NCI-H2081 treated with DMSO at 0.1 percent for 48 hours (cell line): ENCODE results near the gene NUP98.

Experiments used
- DNase-seq: peaks from one replicate; lab custom pipeline; 2025; lab: John Stamatoyannopoulos, UW

NUP98 gene

DNA sequence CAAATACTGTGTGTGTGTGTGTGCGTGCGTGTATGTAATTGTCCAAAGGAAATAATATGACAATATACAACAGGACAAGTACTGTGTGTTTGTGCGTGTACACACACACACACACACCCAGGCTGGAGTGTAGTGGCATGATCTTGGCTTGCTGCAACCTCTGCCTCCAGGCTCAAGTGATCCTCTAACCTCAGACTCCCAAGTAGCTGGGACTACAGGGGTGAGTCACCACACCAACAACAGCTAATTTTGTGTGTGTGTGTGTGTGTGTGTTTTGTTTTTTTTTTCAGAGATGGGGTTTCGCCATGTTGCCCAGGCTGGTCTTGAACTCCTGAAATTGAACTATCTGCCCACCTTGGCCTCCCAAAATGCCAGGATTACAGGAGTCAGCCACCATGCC, 61.5 kb downstream of the NUP98 start:
- no peak for DNase-seq

DNA sequence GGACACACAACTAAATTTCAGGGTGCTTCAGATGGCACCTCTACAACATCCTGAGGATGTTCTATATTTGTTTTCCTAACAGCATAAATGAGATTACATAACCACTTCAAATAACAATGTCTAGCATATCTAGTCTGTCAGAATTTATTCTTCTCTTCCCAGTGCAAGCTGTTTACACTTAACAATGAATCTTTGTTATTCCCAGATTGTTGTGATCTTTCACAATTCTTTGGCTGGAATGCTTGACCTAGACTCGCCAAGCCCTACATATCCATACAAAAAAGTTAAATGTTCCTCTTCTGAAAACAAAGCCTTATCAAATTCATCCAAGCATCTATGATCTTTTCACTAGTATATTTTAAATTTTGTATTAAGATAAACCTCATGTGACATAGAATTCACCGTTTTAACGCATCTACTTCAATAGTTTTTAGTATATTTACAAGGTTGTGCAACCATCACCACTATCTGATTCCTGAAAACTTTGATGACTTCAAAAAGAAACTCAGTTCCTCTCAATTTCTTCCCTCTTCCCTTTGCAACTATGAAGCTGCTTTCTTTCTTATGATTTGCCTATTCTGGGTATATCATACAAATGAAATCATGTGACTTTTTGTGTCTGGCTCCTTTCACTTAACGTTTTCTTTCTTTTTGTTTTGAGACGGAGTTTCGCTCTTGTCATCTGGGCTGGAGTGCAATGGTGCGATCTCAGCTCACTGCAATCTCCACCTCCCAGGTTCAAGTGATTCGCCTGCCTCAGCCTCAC, 64.5 kb downstream of the NUP98 start:
- DNase-seq: no peak

DNA sequence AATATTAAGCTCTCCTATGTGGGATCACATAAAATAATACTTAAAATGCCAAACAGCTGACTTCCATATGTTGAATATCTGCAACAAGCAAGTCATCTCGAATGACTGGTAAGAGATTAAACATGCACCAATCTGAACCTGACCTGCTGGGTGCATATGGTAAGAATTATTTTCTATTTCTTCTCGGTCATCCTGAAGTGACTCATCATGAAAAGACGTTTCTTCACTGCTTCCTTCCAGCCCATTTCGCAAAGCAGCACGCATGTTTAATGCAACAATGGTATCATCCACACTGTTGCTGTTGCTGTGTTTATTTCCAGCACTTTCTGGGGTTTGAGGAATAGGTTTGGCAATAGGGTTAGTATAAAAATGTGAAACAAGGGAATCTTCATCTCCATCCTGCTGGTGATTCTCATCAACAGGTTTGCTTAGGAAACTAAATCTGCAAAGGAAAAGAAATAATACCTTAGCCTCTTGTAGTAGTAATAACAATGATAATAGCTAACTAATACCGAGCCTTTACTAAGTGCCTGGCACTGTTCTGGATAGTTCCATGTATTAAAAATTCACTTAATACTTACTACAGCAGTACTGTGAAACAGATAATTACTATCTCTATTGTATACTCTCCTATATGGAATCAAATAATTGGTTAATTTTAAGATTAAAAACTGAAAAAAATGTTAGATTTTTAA, 74.2 kb downstream of the NUP98 start:
- no peak for DNase-seq

DNA sequence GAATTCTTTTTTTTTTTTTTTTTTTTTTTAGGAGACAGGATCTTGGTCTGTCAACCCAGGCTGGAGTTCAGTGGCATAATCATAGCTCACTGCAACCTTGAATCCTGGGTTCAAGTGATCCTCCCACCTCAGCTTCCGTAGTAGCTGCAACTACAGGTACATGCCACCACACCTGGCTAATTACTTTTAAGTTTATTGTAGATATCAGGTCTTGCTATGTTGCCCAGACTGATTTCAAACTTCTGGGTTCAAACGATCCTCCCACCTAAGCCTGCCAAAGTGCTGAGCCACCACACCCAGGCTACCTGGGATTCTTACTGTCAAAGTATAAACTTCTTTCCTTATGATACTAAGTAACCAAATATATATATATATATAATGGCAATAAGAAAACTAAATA, 75.3 kb downstream of the NUP98 start:
- DNase-seq: no peak

DNA sequence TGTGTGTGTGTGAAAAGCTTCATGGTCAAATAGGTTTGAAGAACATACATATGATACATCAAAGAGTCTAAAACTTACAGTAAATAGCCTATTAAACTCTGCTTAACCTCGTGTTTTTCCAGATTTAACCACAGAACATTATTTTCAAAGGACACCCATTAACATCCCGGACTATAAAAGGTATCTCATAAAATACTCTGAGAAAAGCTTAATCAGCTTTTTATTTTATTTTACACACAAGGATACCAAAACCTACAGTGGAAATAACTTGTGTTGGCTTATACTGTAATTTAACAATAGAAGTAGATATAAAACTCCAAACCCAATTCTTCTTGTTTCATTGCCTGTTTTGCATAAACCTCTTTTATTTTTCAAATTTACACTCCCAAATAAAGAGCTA, 76.4 kb downstream of the NUP98 start:
- no peak for DNase-seq

DNA sequence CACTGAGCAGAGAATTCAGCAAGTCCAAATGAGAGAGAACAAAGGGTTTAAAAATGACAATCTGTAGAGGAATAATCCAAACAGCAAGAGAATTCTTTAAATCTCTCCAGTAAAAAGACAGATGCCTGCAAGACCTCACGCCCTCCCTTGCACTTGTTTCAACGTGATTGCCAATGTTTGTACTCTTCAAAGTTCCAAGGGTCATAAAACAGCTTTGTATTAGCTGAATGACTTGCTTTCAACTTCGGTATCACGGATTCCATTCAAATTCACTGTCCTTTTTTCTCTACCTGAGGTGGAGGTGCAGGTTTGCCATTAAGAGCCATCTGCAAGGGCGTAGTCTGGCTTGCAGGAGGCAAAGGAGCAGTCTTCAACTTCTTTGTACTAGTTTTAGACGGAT, 85.1 kb downstream of the NUP98 start:
- no peak for DNase-seq

DNA sequence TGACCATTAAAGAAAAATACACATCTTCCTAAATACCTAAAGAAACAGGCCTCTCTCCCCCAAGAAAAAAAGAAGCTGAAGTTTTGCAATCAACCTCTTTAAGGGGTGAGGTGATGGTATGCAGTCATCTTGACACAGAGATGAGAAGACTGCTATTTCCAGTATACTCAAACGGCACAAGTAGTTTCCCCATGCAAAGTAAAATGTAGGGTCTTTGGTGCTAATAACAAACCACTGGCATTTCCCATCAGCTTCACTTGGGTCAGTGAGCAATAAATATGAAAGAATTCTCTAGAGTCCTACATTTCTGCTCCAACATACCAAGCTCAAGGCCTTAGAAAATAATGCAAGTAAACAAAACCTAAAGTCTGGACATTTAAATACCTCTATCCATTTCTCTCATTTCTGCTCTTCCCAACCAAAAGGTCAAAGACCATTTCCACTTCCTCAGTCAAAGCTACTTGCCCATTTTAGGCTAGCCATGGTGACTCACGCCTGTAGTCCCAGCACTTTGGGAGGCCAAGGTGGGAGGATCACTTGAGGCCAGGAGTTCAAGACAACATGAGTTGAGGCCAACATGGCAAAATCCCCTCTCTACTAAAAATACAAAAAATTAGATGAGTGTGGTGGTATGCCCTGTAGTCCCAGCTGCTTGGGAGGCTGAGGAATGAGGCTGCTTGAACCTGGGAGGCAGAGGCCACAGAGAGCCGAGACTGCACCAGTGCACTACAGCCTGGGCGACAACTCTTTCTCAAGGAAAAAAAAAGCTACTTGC, 86.7 kb downstream of the NUP98 start:
- DNase-seq: no peak

DNA sequence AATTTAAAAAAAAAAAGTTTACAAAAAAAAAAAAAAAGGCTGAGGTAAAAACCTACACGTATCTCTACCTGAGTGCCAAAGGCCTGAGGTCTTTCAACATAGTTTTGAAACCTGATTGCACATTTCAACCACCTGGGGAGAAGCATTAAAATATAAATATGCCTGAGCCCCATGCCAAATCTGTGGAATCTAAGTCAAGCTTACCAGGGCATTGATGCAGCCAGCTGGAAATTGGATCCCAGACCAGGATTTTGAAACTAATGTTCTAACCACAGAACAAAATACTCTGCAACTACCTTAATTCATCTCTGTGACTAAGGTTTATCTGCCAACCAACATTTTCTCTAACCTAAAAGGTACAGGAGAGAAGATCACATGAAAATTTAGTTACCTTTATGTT, 87.4 kb downstream of the NUP98 start:
- DNase-seq: no peak

DNA sequence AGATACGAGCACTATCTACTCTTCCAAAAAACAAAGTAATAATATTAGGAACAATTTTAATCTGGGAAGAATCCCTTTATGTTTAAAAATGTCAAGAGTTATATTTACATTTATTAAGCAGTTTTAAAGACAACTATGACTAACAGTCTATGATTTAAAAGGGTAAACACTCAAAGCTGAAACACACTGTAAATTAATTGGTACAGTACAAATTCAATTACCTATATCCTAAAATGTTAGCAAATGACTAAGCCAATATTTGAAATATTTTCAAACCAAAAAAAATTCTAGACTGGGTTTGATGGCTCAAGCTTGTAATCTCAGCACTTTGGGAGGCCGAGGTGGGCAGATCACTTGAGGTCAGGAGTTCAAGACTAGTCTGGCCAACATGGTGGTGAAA, 90.2 kb downstream of the NUP98 start:
- no peak for DNase-seq

DNA sequence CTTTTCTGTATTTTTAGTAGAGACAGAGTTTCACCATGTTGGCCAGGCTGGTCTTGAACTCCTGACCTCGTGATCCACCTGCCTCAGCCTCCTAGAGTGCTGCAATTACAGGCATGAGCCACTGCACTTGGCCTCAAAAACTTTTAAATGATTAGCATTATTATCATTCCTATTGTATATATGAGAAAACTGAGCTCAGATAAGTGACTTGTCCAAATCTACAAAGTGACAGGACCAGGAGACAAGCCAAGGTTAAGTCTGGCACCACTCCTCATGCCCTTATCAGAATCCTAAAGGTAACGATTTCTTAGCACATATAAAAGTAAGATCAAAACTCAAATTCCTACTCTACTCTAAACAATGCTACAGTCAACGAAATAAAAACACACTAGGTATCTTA, 94.0 kb downstream of the NUP98 start:
- no peak for DNase-seq

DNA sequence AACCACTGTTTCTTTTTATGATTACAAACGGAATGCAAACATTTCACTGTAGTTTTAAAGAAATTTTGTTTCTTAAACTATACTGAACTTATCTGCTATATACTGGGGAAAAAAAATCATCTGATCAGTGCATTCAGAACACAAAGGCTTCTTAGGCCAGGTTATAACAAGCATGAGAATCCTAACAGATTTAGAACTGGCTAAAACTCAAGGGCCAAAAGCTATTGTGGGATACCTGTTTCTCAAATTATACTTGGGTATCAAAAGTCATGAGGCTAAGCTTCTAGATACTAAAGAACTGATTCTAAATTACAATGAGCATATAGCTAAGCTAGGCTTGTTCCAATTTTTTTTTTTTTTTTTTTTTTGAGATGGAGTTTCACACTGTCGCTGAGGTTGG, 96.4 kb downstream of the NUP98 start:
- no peak for DNase-seq

DNA sequence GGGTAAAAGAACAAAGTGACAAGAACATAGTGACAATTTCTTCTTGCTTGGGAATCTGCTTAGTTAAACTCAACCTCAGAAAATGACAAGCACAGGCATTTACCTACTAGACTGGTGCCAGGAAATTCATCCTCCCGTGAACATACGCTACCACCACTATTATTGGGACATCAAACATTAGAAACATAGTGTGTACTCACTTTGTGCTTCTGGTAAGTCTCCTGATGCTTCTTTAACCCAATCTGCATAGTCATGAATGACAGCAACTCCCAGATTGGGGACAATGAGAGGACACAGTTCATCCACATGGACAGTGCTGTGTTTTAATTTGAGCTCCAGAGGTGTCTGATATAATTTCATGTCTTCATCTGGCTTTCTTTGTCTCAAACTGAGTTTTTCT, 96.9 kb downstream of the NUP98 start:
- DNase-seq: no peak

DNA sequence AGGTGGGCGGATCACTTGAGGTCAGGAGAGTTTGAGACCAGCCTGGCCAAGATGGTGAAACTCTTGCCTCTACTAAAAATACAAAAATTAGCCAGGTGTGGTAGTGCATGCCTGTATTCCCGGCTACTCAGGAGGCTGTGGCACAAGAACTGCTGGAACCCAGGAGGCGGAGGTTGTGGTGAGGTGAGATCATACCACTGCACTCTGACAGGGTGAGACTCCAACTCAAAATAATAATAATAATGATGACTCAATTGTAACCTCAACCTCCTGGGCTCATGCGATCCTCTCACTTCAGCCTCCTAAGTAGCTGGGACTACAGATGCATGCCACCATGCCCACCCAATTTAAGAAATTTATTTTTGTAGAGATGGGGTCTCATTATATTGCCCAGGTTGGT, 110.6 kb downstream of the NUP98 start:
- no peak for DNase-seq

DNA sequence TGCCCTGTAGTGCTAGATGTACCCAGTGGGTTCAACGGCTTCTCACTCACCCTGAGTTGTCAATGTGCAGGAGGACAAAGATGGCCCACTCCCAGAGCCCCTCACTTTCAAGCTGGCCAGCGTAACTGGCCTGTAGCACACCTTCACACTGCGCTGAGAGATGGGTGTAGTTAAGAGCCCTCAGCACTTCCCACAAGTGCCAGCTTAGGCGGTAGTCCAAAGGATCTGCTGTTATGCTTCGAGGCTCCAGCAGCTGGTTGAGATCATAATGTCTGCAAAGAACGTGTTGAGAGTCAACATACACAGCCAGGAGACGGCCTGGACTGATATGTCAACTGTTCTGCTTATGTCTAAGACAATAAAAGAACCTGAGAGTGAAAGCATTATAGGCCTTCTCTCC, 111.4 kb downstream of the NUP98 start:
- no peak for DNase-seq

DNA sequence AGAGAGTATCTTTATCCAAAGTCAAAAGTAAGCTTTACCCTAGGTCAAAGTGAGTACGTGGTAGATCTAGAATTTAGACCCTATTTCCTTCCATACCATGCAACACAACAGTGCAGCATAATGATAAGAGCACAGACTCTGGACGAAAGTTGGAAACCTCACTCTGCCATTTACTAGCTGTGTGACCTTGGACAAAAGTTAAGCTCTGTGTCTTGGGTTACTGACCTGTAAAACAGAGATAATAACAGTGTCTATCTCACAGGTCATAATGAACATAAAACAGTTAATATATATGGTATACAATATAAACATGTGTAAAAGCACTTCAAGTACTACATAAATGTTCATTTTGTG, 112.6 kb downstream of the NUP98 start:
- DNase-seq: no peak

DNA sequence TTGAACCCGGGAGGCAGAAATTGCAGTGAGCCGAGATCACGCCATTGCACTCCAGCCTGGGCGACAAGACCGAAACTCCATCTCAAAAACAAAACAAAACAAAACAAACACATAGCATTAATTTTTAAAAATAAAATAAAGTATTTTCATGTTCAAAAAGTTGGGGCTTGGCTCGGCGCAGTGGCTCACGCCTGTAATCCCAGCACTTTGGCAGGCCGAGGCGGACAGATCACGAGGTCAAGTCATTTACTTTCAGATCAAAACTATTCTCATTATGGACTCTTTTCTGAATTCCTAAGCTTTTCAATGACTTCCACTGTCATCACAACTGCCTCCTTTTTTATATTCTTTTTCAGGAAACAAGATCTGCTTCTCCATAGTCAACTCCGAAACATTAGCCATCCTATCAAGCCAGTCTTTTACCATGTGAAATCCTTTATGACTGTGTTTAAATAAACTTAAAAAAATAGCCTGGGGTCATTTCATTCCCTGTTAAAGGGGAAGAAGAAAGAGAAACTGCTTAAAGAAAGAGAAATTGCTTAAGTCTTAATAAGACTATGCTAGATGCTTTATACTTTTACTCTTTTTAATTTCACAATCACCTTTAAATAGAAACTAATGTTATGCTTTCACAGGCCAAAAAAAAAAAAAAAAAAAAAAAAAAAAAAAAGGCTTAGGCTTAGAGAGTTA, 113.1 kb downstream of the NUP98 start:
- DNase-seq: no peak

DNA sequence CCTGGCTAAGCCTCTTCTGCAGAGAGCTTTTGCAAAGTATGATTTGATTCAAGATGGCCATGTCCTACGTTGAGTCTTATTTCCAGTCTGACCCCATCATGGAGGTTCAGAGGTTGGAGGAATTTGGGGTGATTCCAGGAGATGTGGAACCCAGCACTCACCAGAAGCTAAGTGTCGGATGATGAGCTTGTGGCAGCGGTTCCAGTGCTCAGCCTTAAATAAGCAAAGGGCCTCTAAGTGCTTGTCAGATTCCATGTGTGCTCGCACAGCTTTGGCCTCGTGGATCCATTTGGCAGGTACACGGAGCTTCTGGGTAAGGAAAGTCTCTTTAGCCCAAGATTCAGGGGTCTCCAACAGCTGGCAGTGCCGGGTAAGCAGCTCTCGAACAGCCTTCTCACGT, 114.3 kb downstream of the NUP98 start:
- DNase-seq: no peak

DNA sequence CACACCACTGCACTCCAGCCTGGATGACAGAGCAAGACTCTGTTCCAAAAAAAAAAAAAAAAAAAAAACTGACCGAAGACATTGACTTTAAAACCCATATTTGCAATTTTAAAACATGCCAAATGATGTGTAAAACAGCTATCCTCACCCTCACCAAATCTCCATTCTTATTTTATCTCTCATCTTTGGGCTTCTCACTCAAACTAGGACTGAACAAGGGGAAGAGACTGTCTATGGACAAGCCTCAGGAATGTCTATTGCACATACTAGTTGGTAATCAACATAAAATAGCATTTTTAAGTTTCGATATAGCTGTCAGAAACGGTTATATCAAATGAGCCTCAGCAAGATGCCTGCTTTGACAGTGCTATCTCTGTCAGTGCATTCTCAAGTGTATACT, 118.3 kb downstream of the NUP98 start:
- no peak for DNase-seq

DNA sequence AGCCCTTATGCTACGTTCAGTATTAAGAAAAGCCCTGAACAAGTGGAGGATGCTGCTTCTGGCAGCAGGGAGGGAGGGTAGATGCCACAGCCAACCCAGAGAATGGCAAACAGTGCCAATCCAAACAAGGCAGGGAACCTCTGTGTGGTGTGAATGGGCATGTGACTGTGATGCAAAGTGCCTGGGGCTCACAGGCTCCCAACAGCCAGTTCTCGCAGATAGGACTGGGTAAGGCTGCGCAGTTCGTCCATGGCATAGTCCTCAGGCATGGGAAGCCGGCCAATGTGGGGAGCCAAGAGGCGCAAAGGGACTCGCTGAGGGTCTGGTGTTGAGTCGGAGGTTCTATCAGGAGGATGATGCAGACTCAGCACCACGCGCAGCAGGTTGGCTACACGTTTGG, 121.4 kb downstream of the NUP98 start:
- no peak for DNase-seq

DNA sequence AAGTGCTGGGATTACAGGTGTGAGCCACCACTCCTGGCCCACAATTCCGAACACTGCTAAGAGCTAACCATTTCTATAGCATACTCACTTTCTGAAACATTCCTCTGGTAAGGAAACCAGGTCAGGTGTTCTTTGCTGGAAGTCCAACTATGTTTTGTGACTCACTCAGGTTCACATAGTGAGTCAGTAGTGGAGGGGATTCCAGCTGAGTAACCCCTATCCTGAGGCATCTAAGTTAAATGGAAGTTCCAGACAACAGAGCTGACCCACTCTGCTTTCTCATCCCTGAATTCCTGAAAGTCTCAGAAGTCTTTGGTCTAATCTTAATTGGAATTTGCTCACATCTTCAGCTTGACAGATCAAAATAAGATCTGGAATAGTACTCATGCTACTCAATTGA, 123.2 kb downstream of the NUP98 start:
- DNase-seq: no peak

DNA sequence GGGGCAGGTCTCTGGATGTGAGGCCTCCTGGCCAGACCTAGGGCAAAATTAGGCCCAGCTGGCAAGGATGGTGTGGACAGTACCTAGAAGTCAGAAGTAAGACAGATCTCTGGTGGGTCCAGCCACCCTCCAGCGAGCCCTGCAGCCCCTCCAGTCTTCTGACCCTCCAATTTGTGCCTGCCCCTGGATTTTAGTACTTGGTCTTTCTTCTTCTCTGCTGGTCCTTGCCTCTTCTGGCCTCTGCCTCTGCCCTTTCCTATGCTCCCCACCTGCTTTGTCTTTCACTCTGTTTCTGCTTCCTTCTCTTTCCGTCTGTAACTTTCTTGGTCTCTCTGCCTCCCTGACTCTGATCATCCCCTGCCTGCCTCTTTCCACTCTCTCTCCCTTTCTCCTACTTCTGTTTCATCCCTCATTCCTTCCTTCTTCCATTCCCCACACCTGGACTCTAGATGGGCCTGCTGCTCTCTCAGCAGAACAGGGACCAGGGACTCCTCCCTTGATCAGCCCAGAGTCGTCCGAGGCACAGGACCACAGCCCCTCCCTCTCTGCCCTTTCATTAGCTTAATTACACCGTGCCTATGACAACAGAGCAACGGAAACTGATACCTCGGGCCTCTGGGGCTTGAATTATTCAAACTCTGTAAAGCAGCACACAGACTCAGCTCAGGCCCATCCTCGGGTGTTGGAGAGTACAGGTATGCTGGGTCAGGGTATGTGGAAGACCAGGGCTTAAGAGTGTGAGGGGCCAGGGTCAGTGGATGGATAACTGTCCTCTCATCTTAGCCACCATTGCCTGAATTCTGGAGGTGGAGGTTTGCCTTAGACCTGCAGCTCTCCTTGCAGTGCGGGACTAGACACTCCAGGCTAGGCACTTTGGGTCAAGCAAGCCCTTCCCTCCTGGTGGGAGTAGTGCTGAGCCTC, 125.8 kb downstream of the NUP98 start, which contains the start of gene CHRNA10:
Gene CHRNA10 (minus strand): TSS at position 51 of the 921 bp plus-strand sequence. CDS start 72 bp downstream, outside the sequence.
- no peak for DNase-seq
